GM18499 (cell line): Measurements from ENCODE around the gene TMEM254.
"Not testable (repeated sequence)": the region's sequence is repeated elsewhere in the genome, so short reads cannot be mapped to it uniquely, and the experiment has no call there.

Source experiments
- ATAC-seq: cut with Tn5 transposase; IDR thresholded peaks from one replicate; pipeline ENCODE4 v1.9.1; 2021; ENCODE audit warnings: moderate number of reproducible peaks; ENCODE audit not compliant: insufficient read depth, unreplicated experiment

Gene TMEM254

GRCh38 chr10:80072584-80072983 is 5.9 kb upstream of the TMEM254 start:
- ATAC-seq, result no peak

- ATAC-seq, result no peak
Measured at GRCh38 chr10:80075781-80076180, 2.7 kb upstream of the TMEM254 start.

GRCh38 chr10:80077869-80078447 is 507 bp upstream of the TMEM254 start:
- ATAC-seq, result peak; percentile 7

GRCh38 chr10:80079312-80079719 is 851 bp downstream of the TMEM254 start:
- no peak for ATAC-seq

- ATAC-seq, result no peak
Measured at GRCh38 chr10:80081026-80081425, 2.6 kb downstream of the TMEM254 start.

- no peak for ATAC-seq
Measured at GRCh38 chr10:80081801-80082750, 3.6 kb downstream of the TMEM254 start.

GRCh38 chr10:80090121-80090520 is 11.7 kb downstream of the TMEM254 start:
- ATAC-seq, result no peak

GRCh38 chr10:80094231-80094630 is 15.8 kb downstream of the TMEM254 start:
- ATAC-seq, result no peak

- ATAC-seq, result not testable (repeated sequence)
Measured at GRCh38 chr10:80098272-80098671, 19.8 kb downstream of the TMEM254 start.

GRCh38 chr10:80099295-80099694 is 20.8 kb downstream of the TMEM254 start:
- ATAC-seq, result not testable (repeated sequence)

GRCh38 chr10:80100116-80100515 is 21.7 kb downstream of the TMEM254 start:
- no peak for ATAC-seq

- ATAC-seq, result no peak
Measured at GRCh38 chr10:80100861-80101695, 22.6 kb downstream of the TMEM254 start.

GRCh38 chr10:80104066-80104926 is 25.8 kb downstream of the TMEM254 start:
- ATAC-seq, result no peak

- ATAC-seq, result no peak
Measured at GRCh38 chr10:80108576-80109239, 30.2 kb downstream of the TMEM254 start.

GRCh38 chr10:80110986-80111385 is 32.5 kb downstream of the TMEM254 start:
- no peak for ATAC-seq

GRCh38 chr10:80118669-80119068 is 40.2 kb downstream of the TMEM254 start:
- no peak for ATAC-seq

- no peak for ATAC-seq
Measured at GRCh38 chr10:80122110-80122710, 43.7 kb downstream of the TMEM254 start.

- no peak for ATAC-seq
Measured at GRCh38 chr10:80122746-80123145, 44.3 kb downstream of the TMEM254 start.

- no peak for ATAC-seq
Measured at GRCh38 chr10:80126876-80127275, 48.4 kb downstream of the TMEM254 start.
